ENCODE measurements around the gene PPP1R14D. TPM values are rescaled to one million over a fixed set of nuclear protein-coding genes. Genes with fewer than 3 reads are reported as not detected.

Gene PPP1R14D
- total RNA-seq, 1 experiment from 2014 or later = 0.65 TPM

DNA sequence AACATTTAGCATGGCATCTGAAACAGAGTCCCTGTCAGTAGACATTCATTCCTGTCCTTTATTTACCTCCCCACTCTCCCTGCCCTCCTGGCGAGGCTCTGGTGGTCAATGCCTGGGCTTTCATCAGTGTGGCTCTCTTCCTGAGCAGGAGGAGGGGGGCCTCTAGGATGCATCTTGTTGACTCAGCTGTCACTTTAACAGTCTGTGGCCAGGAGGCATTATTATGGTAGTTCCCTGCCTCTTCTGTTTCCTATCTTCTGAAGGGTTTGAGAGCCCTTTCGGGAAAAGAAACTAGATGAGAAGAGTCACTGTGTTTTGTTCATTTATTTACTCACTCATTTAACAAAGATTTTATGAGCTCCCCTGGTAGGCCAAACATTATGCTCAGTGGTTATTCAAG is 2.4 kb upstream of the PPP1R14D start:
- intact Hi-C loops (cut with micrococcal nuclease; ENCODE audit: unreplicated experiment) = no loop called here
- H3K4me2 ChIP-seq = no peak overlapping the region
- H3K36me3 ChIP-seq (ENCODE audit: low read depth) = no peaks in the 10 kb centered on the region
- H3K9me3 ChIP-seq (ENCODE audit: insufficient read depth, low read depth) = no peaks in the 10 kb centered on the region
- no peaks in the 10 kb centered on the region for H3K79me2 ChIP-seq (ENCODE audit: low read depth)
- TF ChIP-seq, protein P1, sequence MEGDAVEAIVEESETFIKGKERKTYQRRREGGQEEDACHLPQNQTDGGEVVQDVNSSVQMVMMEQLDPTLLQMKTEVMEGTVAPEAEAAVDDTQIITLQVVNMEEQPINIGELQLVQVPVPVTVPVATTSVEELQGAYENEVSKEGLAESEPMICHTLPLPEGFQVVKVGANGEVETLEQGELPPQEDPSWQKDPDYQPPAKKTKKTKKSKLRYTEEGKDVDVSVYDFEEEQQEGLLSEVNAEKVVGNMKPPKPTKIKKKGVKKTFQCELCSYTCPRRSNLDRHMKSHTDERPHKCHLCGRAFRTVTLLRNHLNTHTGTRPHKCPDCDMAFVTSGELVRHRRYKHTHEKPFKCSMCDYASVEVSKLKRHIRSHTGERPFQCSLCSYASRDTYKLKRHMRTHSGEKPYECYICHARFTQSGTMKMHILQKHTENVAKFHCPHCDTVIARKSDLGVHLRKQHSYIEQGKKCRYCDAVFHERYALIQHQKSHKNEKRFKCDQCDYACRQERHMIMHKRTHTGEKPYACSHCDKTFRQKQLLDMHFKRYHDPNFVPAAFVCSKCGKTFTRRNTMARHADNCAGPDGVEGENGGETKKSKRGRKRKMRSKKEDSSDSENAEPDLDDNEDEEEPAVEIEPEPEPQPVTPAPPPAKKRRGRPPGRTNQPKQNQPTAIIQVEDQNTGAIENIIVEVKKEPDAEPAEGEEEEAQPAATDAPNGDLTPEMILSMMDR (conservative IDR thresholded peaks at IDR 0.05) = no peak
- TF ChIP-seq EZH2 (IDR thresholded peaks at IDR 0.05; ENCODE audit: low read depth) = no peak
- BruUV-seq (replicated peaks) = no TSS peak
- H3K4me3 ChIP-seq = no peak overlapping the region
- CTCF ChIA-PET = interaction anchor here (0.6 kb wide), 3 partner anchors 22 to 110 kb away, joined by 4 to 8 read pairs (median 6); no protein-coding TSS in a partner anchor
- no peaks in the 10 kb centered on the region for H3K27me3 ChIP-seq (ENCODE audit: insufficient read depth, low read depth)
- POLR2A ChIA-PET (ENCODE audit: unreplicated experiment) = no interaction called here
- H4K20me1 ChIP-seq (ENCODE audit: insufficient read depth) = no peaks in the 10 kb centered on the region
- no peak overlapping the region for H3K27ac ChIP-seq
- no peak for DNase-seq
- peaks cover 38% of the 10 kb centered on the region for H3K4me1 ChIP-seq (replicated peaks; ENCODE audit: insufficient read depth)
- H3F3A ChIP-seq (ENCODE audit: insufficient read depth, low read depth) = peaks cover 32% of the 10 kb centered on the region
- no peak overlapping the region for H2AFZ ChIP-seq
- H3K9me2 ChIP-seq (ENCODE audit: insufficient read depth) = no peaks in the 10 kb centered on the region

DNA sequence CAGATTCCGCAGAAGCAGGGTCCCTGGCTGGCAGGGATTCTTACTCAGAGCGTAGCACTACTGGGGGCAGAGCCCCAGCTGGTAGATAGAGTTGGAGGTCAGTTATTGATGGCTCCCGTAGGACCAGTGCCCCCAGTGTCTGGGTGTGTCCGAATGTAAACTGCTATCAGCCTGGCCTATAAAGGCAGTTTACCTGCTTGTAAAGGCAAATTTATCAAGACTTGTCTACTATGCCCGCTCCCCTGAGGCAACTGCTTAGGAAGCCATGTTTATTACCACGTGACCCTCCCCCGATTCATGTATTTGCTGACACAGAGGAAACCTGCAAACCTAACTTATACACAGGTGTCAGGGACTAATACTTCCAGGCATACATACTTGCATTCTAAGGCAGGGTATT is 607 bp upstream of the PPP1R14D start:
- H3K36me3 ChIP-seq (ENCODE audit: low read depth) = no peaks in the 10 kb centered on the region
- H3K27ac ChIP-seq = no peak overlapping the region

DNA sequence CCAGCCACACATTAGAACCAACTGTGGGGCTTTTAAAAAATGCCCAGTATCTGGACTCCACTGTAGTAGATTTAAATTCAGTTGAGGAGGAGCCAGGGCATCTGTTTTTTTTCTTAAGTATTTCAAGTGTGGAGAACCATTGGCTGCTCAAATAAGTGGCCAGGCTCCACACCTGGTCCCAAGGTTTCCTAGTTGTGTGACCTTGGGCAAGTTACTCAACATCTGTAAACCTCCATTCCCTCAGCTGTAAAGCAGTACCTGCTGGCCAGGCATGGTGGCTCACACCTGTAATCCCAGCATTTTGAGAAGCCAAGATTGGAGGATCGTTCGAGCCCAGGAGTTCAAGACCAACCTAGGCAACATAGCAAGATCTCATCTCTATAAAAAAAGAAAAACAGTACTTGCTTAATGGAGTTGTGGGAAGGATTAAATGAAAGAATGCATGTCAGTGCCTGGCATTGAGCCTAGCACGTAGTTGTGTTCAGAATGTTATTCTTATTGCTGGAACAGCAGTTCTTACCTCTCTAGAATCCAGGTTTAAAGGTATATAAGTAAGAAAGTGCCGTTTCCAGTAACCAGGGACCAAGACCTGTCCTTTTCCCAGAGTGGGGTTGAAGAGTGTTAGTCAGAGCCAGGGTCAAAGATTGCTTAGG is 2.0 kb downstream of the PPP1R14D start:
- BruUV-seq (replicated peaks) = no TSS peak
- Histone ChIP-seq H3K27me3 (ENCODE audit: insufficient read depth, low read depth) (no peaks in the 10 kb centered on the region), H3K27ac (peak overlapping the region; percentile 100), H3K4me3 (peak overlapping the region; percentile 22; the same call in 1 of the 2 replicates), H3K9me2 (ENCODE audit: insufficient read depth) (no peaks in the 10 kb centered on the region), H4K20me1 (ENCODE audit: insufficient read depth) (no peaks in the 10 kb centered on the region), H3F3A (ENCODE audit: insufficient read depth, low read depth) (peaks cover 44% of the 10 kb centered on the region), H3K4me1 (replicated peaks; ENCODE audit: insufficient read depth) (peaks cover 47% of the 10 kb centered on the region), H2AFZ (no peak overlapping the region), H3K9me3 (ENCODE audit: insufficient read depth, low read depth) (no peaks in the 10 kb centered on the region), H3K79me2 (ENCODE audit: low read depth) (no peaks in the 10 kb centered on the region), H3K36me3 (ENCODE audit: low read depth) (no peaks in the 10 kb centered on the region), H3K4me2 (peak overlapping the region; percentile 69)
- DNase-seq = no peak
- ChIA-PET CTCF (interaction anchor here (1.0 kb wide), 1 partner anchor 31 kb away, joined by 6 read pairs; no protein-coding TSS in a partner anchor), POLR2A (ENCODE audit: unreplicated experiment) (interaction anchor here (0.6 kb wide), 3 partner anchors 31 to 1099 kb away, joined by 3 to 7 read pairs (median 4); no protein-coding TSS in a partner anchor)
- TF ChIP-seq EZH2 (IDR thresholded peaks at IDR 0.05; ENCODE audit: low read depth) = no peak
- TF ChIP-seq, protein P1 (conservative IDR thresholded peaks at IDR 0.05) = no peak
- intact Hi-C loops (cut with micrococcal nuclease; ENCODE audit: unreplicated experiment) = loop anchor here (1.0 kb wide), 2 partner anchors 20 to 39 kb away; no protein-coding TSS in a partner anchor

More for the DNA sequence above, 607 bp upstream of the PPP1R14D start:
- no peaks in the 10 kb centered on the region for H3K27me3 ChIP-seq (ENCODE audit: insufficient read depth, low read depth)
- POLR2A ChIA-PET (ENCODE audit: unreplicated experiment) = no interaction called here
- H3F3A ChIP-seq (ENCODE audit: insufficient read depth, low read depth) = peaks cover 36% of the 10 kb centered on the region
- no peak overlapping the region for H2AFZ ChIP-seq
- H3K4me2 ChIP-seq = no peak overlapping the region
- H3K4me1 ChIP-seq (replicated peaks; ENCODE audit: insufficient read depth) = peaks cover 36% of the 10 kb centered on the region
- H3K9me3 ChIP-seq (ENCODE audit: insufficient read depth, low read depth) = no peaks in the 10 kb centered on the region
- CTCF ChIA-PET = interaction anchor here (1.6 kb wide), 1 partner anchor 15 kb away, joined by 3 read pairs; no protein-coding TSS in a partner anchor
- no peaks in the 10 kb centered on the region for H3K79me2 ChIP-seq (ENCODE audit: low read depth)
- intact Hi-C loops (cut with micrococcal nuclease; ENCODE audit: unreplicated experiment) = no loop called here
- H4K20me1 ChIP-seq (ENCODE audit: insufficient read depth) = no peaks in the 10 kb centered on the region
- no peak overlapping the region for H3K4me3 ChIP-seq
- no TSS peak for BruUV-seq (replicated peaks)
- no peak for TF ChIP-seq EZH2 (IDR thresholded peaks at IDR 0.05; ENCODE audit: low read depth)
- TF ChIP-seq, protein P1 (conservative IDR thresholded peaks at IDR 0.05) = no peak
- DNase-seq = no peak
- H3K9me2 ChIP-seq (ENCODE audit: insufficient read depth) = no peaks in the 10 kb centered on the region
